ENCODE results near the gene CYB561D1. TPM values are rescaled to one million over a fixed set of nuclear protein-coding genes. Genes with fewer than 3 reads are reported as not detected.
"Not testable (repeated sequence)": the region's sequence is repeated elsewhere in the genome, so short reads cannot be mapped to it uniquely, and the experiment has no call there.

The CYB561D1 gene
- 10 to 100 TPM in 1 of 2 donors, 1 to 10 TPM in 1; 8.1 to 12.5 TPM for total RNA-seq

GRCh38 chr1:109493805-109494539 lies at the start of gene CYB561D1:
Gene CYB561D1, plus strand, starts transcription at chr1:109494094. Its CDS starts 46 bp downstream, at chr1:109494140.
- intact Hi-C loops (cut with DNase I), result no loop called here
- H3K36me3 ChIP-seq, result peaks cover 5% of the 10 kb centered on the region
- H3K4me3 ChIP-seq, result peak within 1 kb of the TSS; percentile 62
- TF ChIP-seq CTCF (IDR thresholded peaks at IDR 0.05), result peak; percentile 90
- peak within 1 kb of the TSS; percentile 70 for H3K27ac ChIP-seq
- H3K4me1 ChIP-seq, result peaks cover 8% of the 10 kb centered on the region
- no peaks in the 10 kb centered on the region for H3K27me3 ChIP-seq
- peak; percentile 88 for DNase-seq
- peak within 1 kb of the TSS; percentile 72 to 73 for H3K9ac ChIP-seq (ENCODE audit: low read depth in 2 of 2, low read length in 2 of 2)
- no peaks in the 10 kb centered on the region for H3K9me3 ChIP-seq

- no peak overlapping the region for H3K27ac ChIP-seq
- intact Hi-C loops (cut with DNase I), result no loop called here
- no peaks in the 10 kb centered on the region for H3K4me1 ChIP-seq
- TF ChIP-seq CTCF (IDR thresholded peaks at IDR 0.05), result no peak
- H3K36me3 ChIP-seq, result no peaks in the 10 kb centered on the region
- DNase-seq, result no peak
- no peaks in the 10 kb centered on the region for H3K27me3 ChIP-seq
- no peak overlapping the region for H3K9ac ChIP-seq (ENCODE audit: low read depth in 2 of 2, low read length in 2 of 2)
- no peaks in the 10 kb centered on the region for H3K9me3 ChIP-seq
- H3K4me3 ChIP-seq, result no peak overlapping the region
Measured at GRCh38 chr1:109444346-109444745, 49.5 kb upstream of the CYB561D1 start.

GRCh38 chr1:109445949-109446695 lies 47.8 kb upstream of the CYB561D1 start:
- not testable (repeated sequence) for H3K27me3 ChIP-seq

GRCh38 chr1:109447524-109447923 lies 46.4 kb upstream of the CYB561D1 start:
- Histone ChIP-seq H3K4me1 (no peaks in the 10 kb centered on the region), H3K4me3 (no peak overlapping the region), H3K9ac (ENCODE audit: low read depth in 2 of 2, low read length in 2 of 2) (no peak overlapping the region), H3K27me3 (no peaks in the 10 kb centered on the region), H3K27ac (no peak overlapping the region), H3K9me3 (no peaks in the 10 kb centered on the region), H3K36me3 (no peaks in the 10 kb centered on the region)
- intact Hi-C loops (cut with DNase I), result no loop called here
- no peak for DNase-seq
- no peak for TF ChIP-seq CTCF (IDR thresholded peaks at IDR 0.05)

More at GRCh38 chr1:109445949-109446695, 47.8 kb upstream of the CYB561D1 start:
- H3K9ac ChIP-seq (ENCODE audit: low read depth in 2 of 2, low read length in 2 of 2); H3K9me3 ChIP-seq; H3K27ac ChIP-seq; H3K36me3 ChIP-seq; intact Hi-C loops (cut with DNase I); H3K4me3 ChIP-seq; H3K4me1 ChIP-seq; DNase-seq: not testable (repeated sequence)

- Histone ChIP-seq H3K9me3 (no peaks in the 10 kb centered on the region), H3K9ac (ENCODE audit: low read depth in 2 of 2, low read length in 2 of 2) (no peak overlapping the region), H3K4me3 (no peak overlapping the region), H3K36me3 (no peaks in the 10 kb centered on the region), H3K27ac (no peak overlapping the region), H3K4me1 (no peaks in the 10 kb centered on the region), H3K27me3 (no peaks in the 10 kb centered on the region)
- intact Hi-C loops (cut with DNase I), result no loop called here
- TF ChIP-seq CTCF (IDR thresholded peaks at IDR 0.05), result no peak
- DNase-seq, result no peak
Measured at GRCh38 chr1:109454497-109455133, 39.3 kb upstream of the CYB561D1 start.
